SK-N-SH treated with all-trans-retinoic acid at 6 μM for 48 hours (cell line): Measurements from ENCODE around the gene ADAMTSL3.

Experiments used
- ATAC-seq: fragments of 200-7000 bp; cut with Tn5 transposase; 3 replicates; pipeline ENCODE4 v1.9.1; 2020; ENCODE audit warnings: mild to moderate bottlenecking, moderate library complexity
- ARNTL ChIP-seq: fragments of 450-650 bp; formaldehyde crosslinking; IDR thresholded peaks from 2 replicates; pipeline ENCODE4 v1.5.0; 2020; ENCODE audit warnings: low read depth, mild to moderate bottlenecking, moderate library complexity, borderline replicate concordance
- BACH2 ChIP-seq: fragments of 250-450 bp; sonication (Bioruptor Pico); IDR thresholded peaks from 2 replicates; pipeline ENCODE4 v1.9.0; 2021; ENCODE audit warnings: mild to moderate bottlenecking, borderline replicate concordance
- CSDC2 ChIP-seq: fragments of 250-450 bp; sonication (Bioruptor Pico); IDR thresholded peaks from 2 replicates; pipeline ENCODE4 v1.5.0; 2020; ENCODE audit warnings: mild to moderate bottlenecking, moderate library complexity
- ESRRG ChIP-seq: fragments of 250-450 bp; sonication (Bioruptor Pico); IDR thresholded peaks from 2 replicates; pipeline ENCODE4 v1.6.1; 2021; ENCODE audit warnings: mild to moderate bottlenecking
- GLIS3 ChIP-seq: fragments of 250-450 bp; sonication (Bioruptor Pico); IDR thresholded peaks from 2 replicates; pipeline ENCODE4 v1.5.0; 2020; ENCODE audit warnings: mild to moderate bottlenecking, moderate library complexity
- ISL1 ChIP-seq: fragments of 250-450 bp; sonication (Bioruptor Pico); IDR thresholded peaks from 2 replicates; pipeline ENCODE4 v2.1.2; 2022; ENCODE audit warnings: mild to moderate bottlenecking, moderate library complexity
- OSR1 ChIP-seq: fragments of 250-450 bp; sonication (Bioruptor Pico); IDR thresholded peaks from 2 replicates; pipeline ENCODE4 v1.8.0; 2022; ENCODE audit warnings: moderate library complexity, mild to moderate bottlenecking, inconsistent platforms
- PPARA ChIP-seq: fragments of 250-450 bp; sonication (Bioruptor Pico); IDR thresholded peaks from 2 replicates; pipeline ENCODE4 v1.5.0; 2020; ENCODE audit warnings: mild to moderate bottlenecking, borderline replicate concordance
- RARB ChIP-seq: fragments of 250-450 bp; sonication (Bioruptor Pico); IDR thresholded peaks from 2 replicates; pipeline ENCODE4 v1.8.0; 2021; ENCODE audit warnings: mild to moderate bottlenecking, moderate library complexity
- SNAI2 ChIP-seq: fragments of 250-450 bp; sonication (Bioruptor Pico); IDR thresholded peaks from 2 replicates; pipeline ENCODE4 v1.5.0; 2020; ENCODE audit warnings: mild to moderate bottlenecking, moderate library complexity
- TCF4 ChIP-seq: fragments of 250-450 bp; sonication (Bioruptor Pico); IDR thresholded peaks from 2 replicates; pipeline ENCODE4 v1.8.0; 2021; ENCODE audit warnings: mild to moderate bottlenecking, moderate library complexity, borderline replicate concordance
- TOX ChIP-seq: fragments of 250-450 bp; sonication (Bioruptor Pico); IDR thresholded peaks from 2 replicates; pipeline ENCODE4 v1.8.0; 2021; ENCODE audit warnings: mild to moderate bottlenecking, moderate library complexity, borderline replicate concordance
- ZC3H10 ChIP-seq: fragments of 250-450 bp; sonication (Bioruptor Pico); IDR thresholded peaks from 2 replicates; pipeline ENCODE4 v1.5.1; 2021; ENCODE audit warnings: mild to moderate bottlenecking, moderate library complexity
- ZFP3 ChIP-seq: fragments of 250-450 bp; sonication (Bioruptor Pico); IDR thresholded peaks from 2 replicates; pipeline ENCODE4 v1.5.0; 2020; ENCODE audit warnings: mild to moderate bottlenecking, moderate library complexity
- ZFP30 ChIP-seq: fragments of 450-650 bp; formaldehyde crosslinking; IDR thresholded peaks from 2 replicates; pipeline ENCODE4 v1.5.0; 2022; ENCODE audit warnings: mild to moderate bottlenecking, moderate library complexity
- ZNF565 ChIP-seq: fragments of 450-650 bp; formaldehyde crosslinking; conservative IDR thresholded peaks from 2 replicates; pipeline ENCODE4 v1.5.0; 2020; ENCODE audit warnings: low read depth, mild to moderate bottlenecking, moderate library complexity
- ZNF70 ChIP-seq: fragments of 450-650 bp; formaldehyde crosslinking; IDR thresholded peaks from 2 replicates; pipeline ENCODE4 v1.5.0; 2020; ENCODE audit warnings: mild to moderate bottlenecking, moderate library complexity
- ZNF8 ChIP-seq: fragments of 450-650 bp; formaldehyde crosslinking; IDR thresholded peaks from 2 replicates; pipeline ENCODE4 v1.5.0; 2020; ENCODE audit warnings: mild to moderate bottlenecking, moderate library complexity
- TF ChIP-seq, protein P1 (sequence below): fragments of 250-450 bp; sonication (Bioruptor Pico); IDR thresholded peaks from 2 replicates; pipeline ENCODE4 v1.8.0; 2021; ENCODE audit warnings: low read depth, mild to moderate bottlenecking, moderate library complexity, borderline replicate concordance
- TF ChIP-seq, protein P2 (sequence below): fragments of 250-450 bp; sonication (Bioruptor Pico); IDR thresholded peaks from 2 replicates; pipeline ENCODE4 v1.5.1; 2020; ENCODE audit warnings: low read depth, mild to moderate bottlenecking, moderate library complexity
- TF ChIP-seq, protein P3 (sequence below): fragments of 250-450 bp; sonication (Bioruptor Pico); IDR thresholded peaks from 2 replicates; pipeline ENCODE4 v1.5.1; 2021; ENCODE audit warnings: mild to moderate bottlenecking, moderate library complexity
- TF ChIP-seq, protein P4 (sequence below): fragments of 250-450 bp; sonication (Bioruptor Pico); IDR thresholded peaks from 2 replicates; pipeline ENCODE4 v1.5.0; 2020; ENCODE audit warnings: mild to moderate bottlenecking, moderate library complexity
- TF ChIP-seq, protein P5 (sequence below): fragments of 250-450 bp; sonication (Bioruptor Pico); IDR thresholded peaks from 2 replicates; pipeline ENCODE4 v1.8.0; 2020; ENCODE audit warnings: mild to moderate bottlenecking, moderate library complexity, borderline replicate concordance

ADAMTSL3 gene

DNA sequence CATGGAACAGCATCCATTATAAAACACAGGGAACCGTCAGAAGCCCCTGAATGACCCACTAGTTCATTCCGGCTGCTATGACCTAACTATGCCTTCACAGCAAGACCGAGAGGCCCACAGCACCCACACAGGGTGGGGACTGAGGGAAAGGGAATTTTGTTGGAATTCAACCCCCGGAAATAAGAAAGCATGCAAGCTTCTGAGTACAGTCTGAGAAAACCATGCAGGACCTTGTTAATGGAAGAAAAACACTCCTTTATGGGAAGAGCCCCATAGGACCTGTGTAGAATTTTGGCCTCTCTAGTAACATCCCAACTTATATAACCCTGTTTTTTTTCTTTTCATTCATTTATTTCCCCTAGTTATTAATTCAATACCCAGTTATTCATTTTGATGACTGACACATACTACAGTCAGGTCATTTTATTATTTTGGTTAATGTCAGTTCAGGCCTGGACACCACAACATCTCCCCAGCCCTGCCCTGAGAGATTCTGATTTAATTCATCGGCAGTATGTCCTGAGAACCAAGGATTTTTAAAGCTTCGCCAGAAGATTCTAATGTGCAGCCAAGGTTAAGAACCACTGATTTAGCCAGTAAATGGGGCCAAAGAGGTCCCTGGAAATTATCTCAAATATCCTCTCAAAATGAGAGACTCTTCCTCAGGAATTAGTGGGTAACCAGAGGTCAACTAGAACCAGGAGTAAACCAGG lies 350.0 kb downstream of the ADAMTSL3 start:
- no peak for ATAC-seq
- TF ChIP-seq, protein P1, sequence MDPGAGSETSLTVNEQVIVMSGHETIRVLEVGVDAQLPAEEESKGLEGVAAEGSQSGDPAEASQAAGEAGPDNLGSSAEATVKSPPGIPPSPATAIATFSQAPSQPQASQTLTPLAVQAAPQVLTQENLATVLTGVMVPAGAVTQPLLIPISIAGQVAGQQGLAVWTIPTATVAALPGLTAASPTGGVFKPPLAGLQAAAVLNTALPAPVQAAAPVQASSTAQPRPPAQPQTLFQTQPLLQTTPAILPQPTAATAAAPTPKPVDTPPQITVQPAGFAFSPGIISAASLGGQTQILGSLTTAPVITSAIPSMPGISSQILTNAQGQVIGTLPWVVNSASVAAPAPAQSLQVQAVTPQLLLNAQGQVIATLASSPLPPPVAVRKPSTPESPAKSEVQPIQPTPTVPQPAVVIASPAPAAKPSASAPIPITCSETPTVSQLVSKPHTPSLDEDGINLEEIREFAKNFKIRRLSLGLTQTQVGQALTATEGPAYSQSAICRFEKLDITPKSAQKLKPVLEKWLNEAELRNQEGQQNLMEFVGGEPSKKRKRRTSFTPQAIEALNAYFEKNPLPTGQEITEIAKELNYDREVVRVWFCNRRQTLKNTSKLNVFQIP (CRISPR knock-in tag): no peak
- TF ChIP-seq TCF4 (CRISPR knock-in tag) (no peak), ARNTL (CRISPR knock-in tag) (no peak), ZNF8 (CRISPR knock-in tag) (no peak), ZFP3 (CRISPR knock-in tag) (no peak), ZNF565 (CRISPR knock-in tag) (no peak), BACH2 (CRISPR knock-in tag) (no peak), ZC3H10 (no peak), GLIS3 (CRISPR knock-in tag) (no peak), OSR1 (CRISPR knock-in tag) (no peak), TOX (CRISPR knock-in tag) (no peak), ISL1 (no peak), ZFP30 (CRISPR knock-in tag) (no peak), CSDC2 (CRISPR knock-in tag) (no peak), ESRRG (CRISPR knock-in tag) (no peak), RARB (CRISPR knock-in tag) (no peak), PPARA (CRISPR knock-in tag) (no peak)
- TF ChIP-seq, protein P2, sequence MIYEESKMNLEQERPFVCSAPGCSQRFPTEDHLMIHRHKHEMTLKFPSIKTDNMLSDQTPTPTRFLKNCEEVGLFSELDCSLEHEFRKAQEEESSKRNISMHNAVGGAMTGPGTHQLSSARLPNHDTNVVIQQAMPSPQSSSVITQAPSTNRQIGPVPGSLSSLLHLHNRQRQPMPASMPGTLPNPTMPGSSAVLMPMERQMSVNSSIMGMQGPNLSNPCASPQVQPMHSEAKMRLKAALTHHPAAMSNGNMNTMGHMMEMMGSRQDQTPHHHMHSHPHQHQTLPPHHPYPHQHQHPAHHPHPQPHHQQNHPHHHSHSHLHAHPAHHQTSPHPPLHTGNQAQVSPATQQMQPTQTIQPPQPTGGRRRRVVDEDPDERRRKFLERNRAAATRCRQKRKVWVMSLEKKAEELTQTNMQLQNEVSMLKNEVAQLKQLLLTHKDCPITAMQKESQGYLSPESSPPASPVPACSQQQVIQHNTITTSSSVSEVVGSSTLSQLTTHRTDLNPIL (CRISPR knock-in tag): no peak
- TF ChIP-seq, protein P3, sequence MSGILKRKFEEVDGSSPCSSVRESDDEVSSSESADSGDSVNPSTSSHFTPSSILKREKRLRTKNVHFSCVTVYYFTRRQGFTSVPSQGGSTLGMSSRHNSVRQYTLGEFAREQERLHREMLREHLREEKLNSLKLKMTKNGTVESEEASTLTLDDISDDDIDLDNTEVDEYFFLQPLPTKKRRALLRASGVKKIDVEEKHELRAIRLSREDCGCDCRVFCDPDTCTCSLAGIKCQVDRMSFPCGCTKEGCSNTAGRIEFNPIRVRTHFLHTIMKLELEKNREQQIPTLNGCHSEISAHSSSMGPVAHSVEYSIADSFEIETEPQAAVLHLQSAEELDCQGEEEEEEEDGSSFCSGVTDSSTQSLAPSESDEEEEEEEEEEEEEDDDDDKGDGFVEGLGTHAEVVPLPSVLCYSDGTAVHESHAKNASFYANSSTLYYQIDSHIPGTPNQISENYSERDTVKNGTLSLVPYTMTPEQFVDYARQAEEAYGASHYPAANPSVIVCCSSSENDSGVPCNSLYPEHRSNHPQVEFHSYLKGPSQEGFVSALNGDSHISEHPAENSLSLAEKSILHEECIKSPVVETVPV (CRISPR knock-in tag): no peak
- TF ChIP-seq, protein P4, sequence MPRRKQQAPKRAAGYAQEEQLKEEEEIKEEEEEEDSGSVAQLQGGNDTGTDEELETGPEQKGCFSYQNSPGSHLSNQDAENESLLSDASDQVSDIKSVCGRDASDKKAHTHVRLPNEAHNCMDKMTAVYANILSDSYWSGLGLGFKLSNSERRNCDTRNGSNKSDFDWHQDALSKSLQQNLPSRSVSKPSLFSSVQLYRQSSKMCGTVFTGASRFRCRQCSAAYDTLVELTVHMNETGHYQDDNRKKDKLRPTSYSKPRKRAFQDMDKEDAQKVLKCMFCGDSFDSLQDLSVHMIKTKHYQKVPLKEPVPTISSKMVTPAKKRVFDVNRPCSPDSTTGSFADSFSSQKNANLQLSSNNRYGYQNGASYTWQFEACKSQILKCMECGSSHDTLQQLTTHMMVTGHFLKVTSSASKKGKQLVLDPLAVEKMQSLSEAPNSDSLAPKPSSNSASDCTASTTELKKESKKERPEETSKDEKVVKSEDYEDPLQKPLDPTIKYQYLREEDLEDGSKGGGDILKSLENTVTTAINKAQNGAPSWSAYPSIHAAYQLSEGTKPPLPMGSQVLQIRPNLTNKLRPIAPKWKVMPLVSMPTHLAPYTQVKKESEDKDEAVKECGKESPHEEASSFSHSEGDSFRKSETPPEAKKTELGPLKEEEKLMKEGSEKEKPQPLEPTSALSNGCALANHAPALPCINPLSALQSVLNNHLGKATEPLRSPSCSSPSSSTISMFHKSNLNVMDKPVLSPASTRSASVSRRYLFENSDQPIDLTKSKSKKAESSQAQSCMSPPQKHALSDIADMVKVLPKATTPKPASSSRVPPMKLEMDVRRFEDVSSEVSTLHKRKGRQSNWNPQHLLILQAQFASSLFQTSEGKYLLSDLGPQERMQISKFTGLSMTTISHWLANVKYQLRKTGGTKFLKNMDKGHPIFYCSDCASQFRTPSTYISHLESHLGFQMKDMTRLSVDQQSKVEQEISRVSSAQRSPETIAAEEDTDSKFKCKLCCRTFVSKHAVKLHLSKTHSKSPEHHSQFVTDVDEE (CRISPR knock-in tag): no peak

DNA sequence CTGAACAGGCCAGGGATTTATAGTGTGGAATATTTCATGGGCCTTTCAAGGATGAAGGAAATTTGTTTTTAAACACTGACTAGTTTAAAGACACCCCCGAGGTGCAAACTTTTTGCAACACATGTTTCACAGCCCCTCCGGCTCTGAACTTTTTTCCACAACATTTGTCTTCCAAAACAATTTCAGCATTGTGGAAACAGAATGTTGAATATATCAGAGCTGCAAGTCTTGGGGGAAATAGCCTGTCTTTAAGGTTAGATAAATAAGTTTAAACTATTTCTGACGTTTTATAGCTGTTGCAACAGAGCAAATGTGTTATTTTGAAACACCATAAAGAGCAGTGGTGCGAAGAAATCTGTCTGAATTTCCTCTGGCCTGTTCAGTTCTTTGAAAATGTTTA lies 352.5 kb downstream of the ADAMTSL3 start:
- no peak for ATAC-seq
- no peak for TF ChIP-seq ZFP30 (CRISPR knock-in tag)
- TF ChIP-seq SNAI2 (CRISPR knock-in tag): no peak
- no peak for TF ChIP-seq RARB (CRISPR knock-in tag)
- TF ChIP-seq ZNF565 (CRISPR knock-in tag): no peak
- no peak for TF ChIP-seq TCF4 (CRISPR knock-in tag)
- no peak for TF ChIP-seq ZFP3 (CRISPR knock-in tag)
- TF ChIP-seq, protein P2 (CRISPR knock-in tag): no peak
- no peak for TF ChIP-seq GLIS3 (CRISPR knock-in tag)
- TF ChIP-seq, protein P1 (CRISPR knock-in tag): no peak
- no peak for TF ChIP-seq ISL1
- no peak for TF ChIP-seq ESRRG (CRISPR knock-in tag)
- TF ChIP-seq BACH2 (CRISPR knock-in tag): no peak
- TF ChIP-seq, protein P5, sequence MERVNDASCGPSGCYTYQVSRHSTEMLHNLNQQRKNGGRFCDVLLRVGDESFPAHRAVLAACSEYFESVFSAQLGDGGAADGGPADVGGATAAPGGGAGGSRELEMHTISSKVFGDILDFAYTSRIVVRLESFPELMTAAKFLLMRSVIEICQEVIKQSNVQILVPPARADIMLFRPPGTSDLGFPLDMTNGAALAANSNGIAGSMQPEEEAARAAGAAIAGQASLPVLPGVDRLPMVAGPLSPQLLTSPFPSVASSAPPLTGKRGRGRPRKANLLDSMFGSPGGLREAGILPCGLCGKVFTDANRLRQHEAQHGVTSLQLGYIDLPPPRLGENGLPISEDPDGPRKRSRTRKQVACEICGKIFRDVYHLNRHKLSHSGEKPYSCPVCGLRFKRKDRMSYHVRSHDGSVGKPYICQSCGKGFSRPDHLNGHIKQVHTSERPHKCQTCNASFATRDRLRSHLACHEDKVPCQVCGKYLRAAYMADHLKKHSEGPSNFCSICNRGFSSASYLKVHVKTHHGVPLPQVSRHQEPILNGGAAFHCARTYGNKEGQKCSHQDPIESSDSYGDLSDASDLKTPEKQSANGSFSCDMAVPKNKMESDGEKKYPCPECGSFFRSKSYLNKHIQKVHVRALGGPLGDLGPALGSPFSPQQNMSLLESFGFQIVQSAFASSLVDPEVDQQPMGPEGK: no peak
- TF ChIP-seq ZNF8 (CRISPR knock-in tag): no peak
- TF ChIP-seq CSDC2 (CRISPR knock-in tag): no peak
- no peak for TF ChIP-seq OSR1 (CRISPR knock-in tag)
- no peak for TF ChIP-seq TOX (CRISPR knock-in tag)
- no peak for TF ChIP-seq ZNF70 (CRISPR knock-in tag)
